22Rv1 (cell line): Measurements from ENCODE around the gene GRIN3B.

Source experiments
- ZFX ChIP-seq: fragments of 450-650 bp; IDR thresholded peaks from 2 replicates; pipeline ENCODE4 v1.6.1; 2017; ENCODE audit warnings: antibody characterized with exemption, borderline replicate concordance
- TF ChIP-seq, protein P1 (sequence below): fragments of 450-650 bp; IDR thresholded peaks from 2 replicates; pipeline ENCODE4 v1.5.1; 2017; ENCODE audit warnings: mild to moderate bottlenecking

DNA sequence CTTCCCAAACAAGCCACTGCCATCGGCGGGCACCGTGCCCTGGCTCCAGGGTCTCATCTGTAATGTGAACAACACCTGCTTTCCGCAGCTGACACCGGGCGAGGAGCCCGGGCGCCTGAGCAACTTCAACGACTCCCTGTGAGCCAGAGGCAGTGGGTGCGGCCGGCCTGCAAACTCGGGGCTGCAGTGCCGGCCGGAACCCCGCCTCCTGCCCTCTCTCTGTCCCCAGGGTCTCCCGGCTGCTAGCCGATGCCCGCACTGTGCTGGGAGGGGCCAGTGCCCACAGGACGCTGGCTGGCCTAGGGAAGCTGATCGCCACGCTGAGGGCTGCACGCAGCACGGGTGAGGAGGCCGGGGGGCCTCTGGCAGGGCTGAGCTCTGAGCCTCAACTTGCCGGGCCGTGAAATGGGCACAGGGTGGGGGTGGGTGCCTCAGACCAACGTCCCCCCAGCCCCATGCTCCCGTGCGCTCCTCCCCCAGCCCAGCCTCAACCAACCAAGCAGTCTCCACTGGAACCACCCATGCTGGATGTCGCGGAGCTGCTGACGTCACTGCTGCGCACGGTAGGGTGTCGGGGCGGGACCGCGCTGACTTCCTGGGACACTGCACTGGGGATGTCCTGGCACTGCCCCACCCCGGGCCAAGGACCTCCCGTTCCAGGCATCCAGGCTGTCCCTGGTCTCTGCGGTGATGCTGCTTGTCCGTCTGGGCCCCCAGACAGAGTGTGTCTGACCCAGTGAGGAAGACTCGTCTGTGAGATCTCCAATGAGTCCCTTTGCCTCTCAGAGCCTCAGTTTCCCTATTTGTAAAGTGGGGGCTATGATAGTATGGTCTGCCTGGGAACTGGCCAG lies 41.8 kb downstream of the GRIN3B start:
- TF ChIP-seq, protein P1, sequence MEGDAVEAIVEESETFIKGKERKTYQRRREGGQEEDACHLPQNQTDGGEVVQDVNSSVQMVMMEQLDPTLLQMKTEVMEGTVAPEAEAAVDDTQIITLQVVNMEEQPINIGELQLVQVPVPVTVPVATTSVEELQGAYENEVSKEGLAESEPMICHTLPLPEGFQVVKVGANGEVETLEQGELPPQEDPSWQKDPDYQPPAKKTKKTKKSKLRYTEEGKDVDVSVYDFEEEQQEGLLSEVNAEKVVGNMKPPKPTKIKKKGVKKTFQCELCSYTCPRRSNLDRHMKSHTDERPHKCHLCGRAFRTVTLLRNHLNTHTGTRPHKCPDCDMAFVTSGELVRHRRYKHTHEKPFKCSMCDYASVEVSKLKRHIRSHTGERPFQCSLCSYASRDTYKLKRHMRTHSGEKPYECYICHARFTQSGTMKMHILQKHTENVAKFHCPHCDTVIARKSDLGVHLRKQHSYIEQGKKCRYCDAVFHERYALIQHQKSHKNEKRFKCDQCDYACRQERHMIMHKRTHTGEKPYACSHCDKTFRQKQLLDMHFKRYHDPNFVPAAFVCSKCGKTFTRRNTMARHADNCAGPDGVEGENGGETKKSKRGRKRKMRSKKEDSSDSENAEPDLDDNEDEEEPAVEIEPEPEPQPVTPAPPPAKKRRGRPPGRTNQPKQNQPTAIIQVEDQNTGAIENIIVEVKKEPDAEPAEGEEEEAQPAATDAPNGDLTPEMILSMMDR, result no peak
- no peak for TF ChIP-seq ZFX
